HEK293 (cell line): Measurements from ENCODE around the gene SLC28A1.

Source experiments
- CTCF ChIA-PET: fragments of 350-600 bp; formaldehyde crosslinking; extraction: SDS; loops from one replicate; lab custom pipeline; 2021; ENCODE audit warnings: antibody characterized with exemption; lab: Yijun Ruan, JAX
- POLR2A ChIA-PET: fragments of 300-600 bp; formaldehyde crosslinking; extraction: SDS; loops from one replicate; lab custom pipeline; 2020; ENCODE audit warnings: antibody characterized with exemption, inconsistent platforms; lab: Yijun Ruan, JAX
- H3K27ac ChIP-seq: fragments of 200-500 bp; sonication (Bioruptor generic); 2 replicates; pipeline ENCODE4 v1.5.1; 2014; ENCODE audit warnings: low read depth, low read length, control low read depth, inconsistent platforms; ENCODE audit errors: extremely low read depth
- H3K36me3 ChIP-seq, 2 experiments: fragments of 200-500 bp in 1 of 2; sonication (Bioruptor generic) in 1 of 2; 1 replicate in 1 of 2; 2 replicates in 1 of 2; pipeline ENCODE4 v1.5.1; 2014 to 2017; ENCODE audit warnings: inconsistent platforms in 2 of 2, low read length in 2 of 2; ENCODE audit not compliant: control insufficient read depth in 2 of 2, insufficient read depth in 1 of 2
- H3K4me1 ChIP-seq: fragments of 200-500 bp; sonication (Bioruptor generic); 2 replicates; pipeline ENCODE4 v1.5.1; 2014; ENCODE audit warnings: mild to moderate bottlenecking, low read length, inconsistent platforms; ENCODE audit not compliant: control insufficient read depth, insufficient read depth
- H3K4me3 ChIP-seq: 2 replicates; pipeline ENCODE4 v1.5.1; 2011; ENCODE audit warnings: low read depth, mild to moderate bottlenecking, control low read depth, low read length, moderate library complexity
- H3K9me3 ChIP-seq: fragments of 200-500 bp; sonication (Bioruptor generic); 2 replicates; pipeline ENCODE4 v1.5.1; 2014; ENCODE audit warnings: low read depth, low read length, inconsistent platforms; ENCODE audit not compliant: control insufficient read depth, insufficient read depth
- ATF2 ChIP-seq: fragments of 450-650 bp; formaldehyde crosslinking; IDR thresholded peaks from 2 replicates; pipeline ENCODE4 v1.5.1; 2016; ENCODE audit warnings: missing biosample characterization, missing genetic modification characterization, low read depth
- GLI4 ChIP-seq: fragments of 450-650 bp; formaldehyde crosslinking; IDR thresholded peaks from 2 replicates; pipeline ENCODE4 v1.5.1; 2016; ENCODE audit warnings: missing biosample characterization, missing genetic modification characterization
- HOXD13 ChIP-seq: sonication (generic); formaldehyde crosslinking; IDR thresholded peaks from 2 replicates; pipeline ENCODE4 v1.8.0; 2022; ENCODE audit warnings: missing genetic modification reagents, borderline replicate concordance
- KLF1 ChIP-seq: fragments of 450-650 bp; formaldehyde crosslinking; IDR thresholded peaks from 2 replicates; pipeline ENCODE4 v1.5.1; 2016; ENCODE audit warnings: missing biosample characterization, missing genetic modification characterization
- KLF7 ChIP-seq: fragments of 450-650 bp; formaldehyde crosslinking; IDR thresholded peaks from 2 replicates; pipeline ENCODE4 v1.5.1; 2016; ENCODE audit warnings: missing biosample characterization, missing genetic modification characterization, borderline replicate concordance
- PATZ1 ChIP-seq: fragments of 450-650 bp; formaldehyde crosslinking; IDR thresholded peaks from 2 replicates; pipeline ENCODE4 v1.5.1; 2016; ENCODE audit warnings: missing biosample characterization, missing genetic modification characterization
- SCRT2 ChIP-seq: fragments of 450-650 bp; formaldehyde crosslinking; IDR thresholded peaks from 2 replicates; pipeline ENCODE4 v1.5.1; 2016; ENCODE audit warnings: missing biosample characterization, missing genetic modification characterization
- SETDB1 ChIP-seq: IDR thresholded peaks from one replicate; pipeline ENCODE4 v1.6.1; 2017; ENCODE audit warnings: mild to moderate bottlenecking, low read length, moderate library complexity, mixed read lengths; ENCODE audit not compliant: insufficient read length
- YY1 ChIP-seq: fragments of 450-650 bp; formaldehyde crosslinking; IDR thresholded peaks from 2 replicates; pipeline ENCODE4 v1.5.1; 2018; ENCODE audit warnings: missing biosample characterization, missing genetic modification characterization
- ZFHX2 ChIP-seq: fragments of 450-650 bp; formaldehyde crosslinking; conservative IDR thresholded peaks from 2 replicates; pipeline ENCODE4 v1.5.1; 2016; ENCODE audit warnings: missing biosample characterization, missing genetic modification characterization
- ZFP41 ChIP-seq: fragments of 450-650 bp; formaldehyde crosslinking; IDR thresholded peaks from 2 replicates; pipeline ENCODE4 v1.5.1; 2016; ENCODE audit warnings: missing biosample characterization, missing genetic modification characterization, borderline replicate concordance
- ZNF112 ChIP-seq: fragments of 450-650 bp; formaldehyde crosslinking; IDR thresholded peaks from 2 replicates; pipeline ENCODE4 v1.5.0; 2017; ENCODE audit warnings: missing biosample characterization, missing genetic modification characterization
- ZNF202 ChIP-seq: fragments of 450-650 bp; formaldehyde crosslinking; IDR thresholded peaks from 2 replicates; pipeline ENCODE4 v1.5.1; 2016; ENCODE audit warnings: missing biosample characterization, missing genetic modification characterization, borderline replicate concordance
- ZNF23 ChIP-seq: fragments of 450-650 bp; formaldehyde crosslinking; IDR thresholded peaks from 2 replicates; pipeline ENCODE4 v1.5.1; 2016; ENCODE audit warnings: missing biosample characterization, missing genetic modification characterization, borderline replicate concordance
- ZNF416 ChIP-seq: fragments of 450-650 bp; formaldehyde crosslinking; IDR thresholded peaks from 2 replicates; pipeline ENCODE4 v1.5.1; 2016; ENCODE audit warnings: missing biosample characterization, missing genetic modification characterization
- ZNF514 ChIP-seq: fragments of 450-650 bp; formaldehyde crosslinking; IDR thresholded peaks from 2 replicates; pipeline ENCODE4 v1.5.1; 2016; ENCODE audit warnings: missing biosample characterization, missing genetic modification characterization
- ZNF521 ChIP-seq: fragments of 450-650 bp; formaldehyde crosslinking; IDR thresholded peaks from 2 replicates; pipeline ENCODE4 v1.5.1; 2017; ENCODE audit warnings: missing biosample characterization, mild to moderate bottlenecking, missing genetic modification characterization
- ZNF571 ChIP-seq: fragments of 450-650 bp; formaldehyde crosslinking; IDR thresholded peaks from 2 replicates; pipeline ENCODE4 v1.5.0; 2017; ENCODE audit warnings: missing biosample characterization, missing genetic modification characterization
- ZNF585B ChIP-seq: fragments of 450-650 bp; formaldehyde crosslinking; IDR thresholded peaks from 2 replicates; pipeline ENCODE4 v1.5.1; 2016; ENCODE audit warnings: missing biosample characterization, missing genetic modification characterization
- ZNF610 ChIP-seq: fragments of 450-650 bp; formaldehyde crosslinking; IDR thresholded peaks from 2 replicates; pipeline ENCODE4 v1.5.1; 2016; ENCODE audit warnings: missing biosample characterization, missing genetic modification characterization, borderline replicate concordance
- ZNF664 ChIP-seq: fragments of 450-650 bp; formaldehyde crosslinking; IDR thresholded peaks from 2 replicates; pipeline ENCODE4 v1.5.1; 2016; ENCODE audit warnings: missing biosample characterization, missing genetic modification characterization
- ZNF670 ChIP-seq: fragments of 450-650 bp; formaldehyde crosslinking; IDR thresholded peaks from 2 replicates; pipeline ENCODE4 v1.5.1; 2016; ENCODE audit warnings: missing biosample characterization, missing genetic modification characterization, low read depth
- ZNF701 ChIP-seq: fragments of 450-650 bp; formaldehyde crosslinking; IDR thresholded peaks from 2 replicates; pipeline ENCODE4 v1.5.1; 2016; ENCODE audit warnings: missing biosample characterization, missing genetic modification characterization
- ZNF747 ChIP-seq: fragments of 450-650 bp; formaldehyde crosslinking; IDR thresholded peaks from 2 replicates; pipeline ENCODE4 v1.5.1; 2016; ENCODE audit warnings: missing biosample characterization, missing genetic modification characterization
- ZXDB ChIP-seq: fragments of 450-650 bp; formaldehyde crosslinking; IDR thresholded peaks from 2 replicates; pipeline ENCODE4 v1.5.1; 2016; ENCODE audit warnings: missing biosample characterization, missing genetic modification characterization
- TF ChIP-seq, protein P1 (sequence below): fragments of 450-650 bp; formaldehyde crosslinking; IDR thresholded peaks from 2 replicates; pipeline ENCODE4 v1.5.1; 2016; ENCODE audit warnings: missing biosample characterization, missing genetic modification characterization

The SLC28A1 gene

DNA sequence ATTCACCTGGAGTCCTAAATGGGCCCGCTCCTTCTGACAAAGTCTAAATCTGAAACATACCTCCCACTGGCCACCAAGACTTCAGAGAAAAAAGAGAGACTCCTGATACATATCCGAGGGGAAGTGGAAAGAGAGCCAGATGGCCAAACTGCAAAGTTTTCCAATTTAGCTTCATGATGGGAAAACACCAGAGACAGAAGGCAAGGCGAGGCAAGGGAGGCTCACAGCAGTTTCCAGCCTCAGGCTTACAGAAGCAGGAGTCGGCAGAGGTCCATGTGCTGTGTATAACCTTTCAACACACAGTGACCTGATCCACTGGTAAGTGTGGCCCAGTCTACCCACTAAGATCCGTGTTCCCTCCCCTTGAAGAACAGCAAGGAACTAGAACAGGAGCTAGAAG lies 67.3 kb downstream of the SLC28A1 start:
- no peak overlapping the region for H3K4me3 ChIP-seq
- ChIA-PET POLR2A (no interaction called here), CTCF (interaction anchor here (0.6 to 1.6 kb wide), 3 partner anchors 23 to 92 kb away, joined by 4 to 5 read pairs (median 4); no protein-coding TSS in a partner anchor)
- H3K27ac ChIP-seq = no peak overlapping the region
- no peaks in the 10 kb centered on the region for H3K4me1 ChIP-seq
- H3K36me3 ChIP-seq = no peaks in the 10 kb centered on the region
- no peak for TF ChIP-seq ZNF416 (tag by site-specific recombination)
- TF ChIP-seq ZNF701 (tag by site-specific recombination) = no peak
- no peak for TF ChIP-seq ZNF585B (tag by site-specific recombination)
- no peak for TF ChIP-seq ZNF664 (tag by site-specific recombination)
- no peak for TF ChIP-seq ZNF571 (tag by site-specific recombination)
- TF ChIP-seq ZNF202 = no peak
- TF ChIP-seq ZNF747 (tag by site-specific recombination) = no peak
- no peak for TF ChIP-seq KLF1 (tag by site-specific recombination)
- TF ChIP-seq ZXDB (tag by site-specific recombination) = no peak
- TF ChIP-seq ZNF670 (tag by site-specific recombination) = no peak
- TF ChIP-seq ZFP41 = no peak
- TF ChIP-seq ZNF610 = no peak
- no peak for TF ChIP-seq ATF2
- TF ChIP-seq ZNF112 = no peak
- no peak for TF ChIP-seq KLF7
- no peak for TF ChIP-seq GLI4 (tag by site-specific recombination)
- TF ChIP-seq YY1 = no peak
- no peak for TF ChIP-seq ZNF23 (tag by site-specific recombination)
- TF ChIP-seq ZNF514 (tag by site-specific recombination) = no peak
- no peaks in the 10 kb centered on the region for H3K9me3 ChIP-seq

- no peak overlapping the region for H3K4me3 ChIP-seq
- TF ChIP-seq HOXD13 (CRISPR knock-in tag) = no peak
- TF ChIP-seq, all 188 proteins: peak for 0
- H3K27ac ChIP-seq = no peak overlapping the region
- no peaks in the 10 kb centered on the region for H3K36me3 ChIP-seq
- POLR2A ChIA-PET = no interaction called here
- CTCF ChIA-PET = interaction anchor here (0.6 to 3.6 kb wide), 8 partner anchors 11 to 230 kb away, joined by 3 to 36 read pairs (median 4); no protein-coding TSS in a partner anchor
- no peaks in the 10 kb centered on the region for H3K9me3 ChIP-seq
- H3K4me1 ChIP-seq = no peaks in the 10 kb centered on the region
Measured at GRCh38 chr15:84953136-84953535, 68.7 kb downstream of the SLC28A1 start.

GRCh38 chr15:84953726-84954125 lies 69.3 kb downstream of the SLC28A1 start:
- no peak overlapping the region for H3K4me3 ChIP-seq
- no peak overlapping the region for H3K27ac ChIP-seq
- H3K9me3 ChIP-seq = no peaks in the 10 kb centered on the region
- no peaks in the 10 kb centered on the region for H3K36me3 ChIP-seq
- CTCF ChIA-PET = interaction anchor here (0.6 to 3.6 kb wide), 11 partner anchors 11 to 229 kb away, joined by 3 to 36 read pairs (median 3); no protein-coding TSS in a partner anchor
- no peak for TF ChIP-seq PATZ1 (tag by site-specific recombination)
- TF ChIP-seq ZFHX2 = no peak
- TF ChIP-seq ZNF701 (tag by site-specific recombination) = no peak
- no peak for TF ChIP-seq SCRT2 (tag by site-specific recombination)
- no peak for TF ChIP-seq ZNF521 (tag by site-specific recombination)
- no peak for TF ChIP-seq SETDB1
- TF ChIP-seq, protein P1, sequence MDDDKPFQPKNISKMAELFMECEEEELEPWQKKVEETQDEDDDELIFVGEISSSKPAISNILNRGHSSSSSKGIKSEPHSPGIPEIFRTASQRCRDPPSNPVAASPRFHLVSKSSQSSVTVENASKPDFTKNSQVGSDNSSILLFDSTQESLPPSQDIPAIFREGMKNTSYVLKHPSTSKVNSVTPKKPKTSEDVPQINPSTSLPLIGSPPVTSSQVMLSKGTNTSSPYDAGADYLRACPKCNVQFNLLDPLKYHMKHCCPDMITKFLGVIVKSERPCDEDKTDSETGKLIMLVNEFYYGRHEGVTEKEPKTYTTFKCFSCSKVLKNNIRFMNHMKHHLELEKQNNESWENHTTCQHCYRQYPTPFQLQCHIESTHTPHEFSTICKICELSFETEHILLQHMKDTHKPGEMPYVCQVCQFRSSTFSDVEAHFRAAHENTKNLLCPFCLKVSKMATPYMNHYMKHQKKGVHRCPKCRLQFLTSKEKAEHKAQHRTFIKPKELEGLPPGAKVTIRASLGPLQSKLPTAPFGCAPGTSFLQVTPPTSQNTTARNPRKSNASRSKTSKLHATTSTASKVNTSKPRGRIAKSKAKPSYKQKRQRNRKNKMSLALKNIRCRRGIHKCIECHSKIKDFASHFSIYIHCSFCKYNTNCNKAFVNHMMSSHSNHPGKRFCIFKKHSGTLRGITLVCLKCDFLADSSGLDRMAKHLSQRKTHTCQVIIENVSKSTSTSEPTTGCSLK = no peak
- H3K4me1 ChIP-seq = no peaks in the 10 kb centered on the region
- POLR2A ChIA-PET = no interaction called here
